ENCODE results near the gene ZNF500. TPM values are rescaled to one million over a fixed set of nuclear protein-coding genes. Genes with fewer than 3 reads are reported as not detected.

The ZNF500 gene
- total RNA-seq, 4 donors from 2014 or later = 11.0 to 31.2 (median 20.2) TPM

GRCh38 chr16:4748682-4749411, 18.1 kb downstream of the ZNF500 start:
- Histone ChIP-seq H3K4me1 (peaks cover 0 to 8% of the 10 kb centered on the region in 2 donors), H3K4me3 (no peak overlapping the region), H3K27ac (no peak overlapping the region), H3K27me3 (no peaks in the 10 kb centered on the region), H3K9me3 (no peaks in the 10 kb centered on the region), H3K36me3 (no peaks in the 10 kb centered on the region)
- DNase-seq = no peak
- TF ChIP-seq CTCF (IDR thresholded peaks at IDR 0.05) (no peak), POLR2A (IDR thresholded peaks at IDR 0.05) (no peak)
- intact Hi-C loops (cut with DNase I; ENCODE audit: low total_unique reads) = no loop called here

- DNase-seq = no peak
- Histone ChIP-seq H3K4me3 (no peak overlapping the region), H3K4me1 (peaks cover 0 to 8% of the 10 kb centered on the region in 2 donors), H3K27ac (no peak overlapping the region), H3K36me3 (no peaks in the 10 kb centered on the region), H3K9me3 (no peaks in the 10 kb centered on the region), H3K27me3 (no peaks in the 10 kb centered on the region)
- TF ChIP-seq POLR2A (IDR thresholded peaks at IDR 0.05) (no peak), CTCF (IDR thresholded peaks at IDR 0.05) (no peak)
- intact Hi-C loops (cut with DNase I; ENCODE audit: low total_unique reads) = no loop called here
These were observed 18.9 kb downstream of the ZNF500 start for GRCh38 chr16:4747906-4748681.

- intact Hi-C loops (cut with DNase I; ENCODE audit: low total_unique reads) = no loop called here
- TF ChIP-seq POLR2A (IDR thresholded peaks at IDR 0.05) = no peak
- TF ChIP-seq CTCF (IDR thresholded peaks at IDR 0.05) = no peak
- DNase-seq = peak in 1 of 2 donors; percentile 56
- Histone ChIP-seq H3K27me3 (no peaks in the 10 kb centered on the region), H3K9me3 (no peaks in the 10 kb centered on the region), H3K4me1 (peaks cover 0 to 8% of the 10 kb centered on the region in 2 donors), H3K36me3 (no peaks in the 10 kb centered on the region), H3K27ac (peak overlapping the region; percentile 24 to 36), H3K4me3 (no peak overlapping the region)
These were observed 19.9 kb downstream of the ZNF500 start for GRCh38 chr16:4746991-4747574.

GRCh38 chr16:4746215-4746614, 20.7 kb downstream of the ZNF500 start:
- Histone ChIP-seq H3K4me1 (peaks cover 0 to 8% of the 10 kb centered on the region in 2 donors), H3K27ac (no peak overlapping the region), H3K4me3 (no peak overlapping the region), H3K9me3 (no peaks in the 10 kb centered on the region), H3K27me3 (no peaks in the 10 kb centered on the region), H3K36me3 (no peaks in the 10 kb centered on the region)
- TF ChIP-seq CTCF (IDR thresholded peaks at IDR 0.05) (no peak), POLR2A (IDR thresholded peaks at IDR 0.05) (no peak)
- no peak for DNase-seq
- intact Hi-C loops (cut with DNase I; ENCODE audit: low total_unique reads) = no loop called here

GRCh38 chr16:4745274-4745569, 21.7 kb downstream of the ZNF500 start:
- no peak for DNase-seq
- no peaks in the 10 kb centered on the region for H3K36me3 ChIP-seq
- TF ChIP-seq POLR2A (IDR thresholded peaks at IDR 0.05) = no peak
- TF ChIP-seq CTCF (IDR thresholded peaks at IDR 0.05) = no peak
- peaks cover 0 to 8% of the 10 kb centered on the region in 2 donors for H3K4me1 ChIP-seq
- no peaks in the 10 kb centered on the region for H3K27me3 ChIP-seq
- no peak overlapping the region for H3K27ac ChIP-seq
- H3K9me3 ChIP-seq = no peaks in the 10 kb centered on the region
- intact Hi-C loops (cut with DNase I; ENCODE audit: low total_unique reads) = no loop called here
- H3K4me3 ChIP-seq = no peak overlapping the region

Data from uterus (tissue), 4 donors.